SK-N-MC (cell line): ENCODE measurements around the gene PLXDC1.

Experiments used
- DNase-seq: peaks from one replicate; pipeline ENCODE4 v3.0.0-alpha.2; 2011; ENCODE audit warnings: low read depth, low spot score
- H3K27ac ChIP-seq: fragments of 200-600 bp; sonication (generic); 2 replicates; pipeline ENCODE4 v1.5.1; 2016; ENCODE audit warnings: mixed run types
- H3K36me3 ChIP-seq: fragments of 200-600 bp; sonication (generic); 2 replicates; pipeline ENCODE4 v1.6.1; 2017; ENCODE audit warnings: antibody characterized with exemption, low read length, mixed read lengths; ENCODE audit not compliant: insufficient read depth
- H3K4me3 ChIP-seq: fragments of 200-600 bp; sonication (generic); 2 replicates; pipeline ENCODE4 v1.5.1; 2016
- H3K9ac ChIP-seq: fragments of 200-600 bp; sonication (generic); 2 replicates; pipeline ENCODE4 v1.8.0; 2017; ENCODE audit warnings: mixed run types, mixed read lengths; ENCODE audit not compliant: insufficient read length
- H3K9me3 ChIP-seq: fragments of 200-600 bp; sonication (generic); 2 replicates; pipeline ENCODE4 v1.6.1; 2017; ENCODE audit warnings: low read depth, mild to moderate bottlenecking, antibody characterized with exemption, low read length, moderate library complexity, mixed read lengths
- EZH2 ChIP-seq: fragments of 200-600 bp; sonication (generic); IDR thresholded peaks from one replicate; pipeline ENCODE4 v1.6.1; 2017; ENCODE audit warnings: antibody characterized with exemption
- FOXP2 ChIP-seq: optimal IDR thresholded peaks from 2 replicates; pipeline ENCODE3; 2011; ENCODE audit warnings: mild to moderate bottlenecking, moderate library complexity; ENCODE audit not compliant: insufficient read depth; ENCODE audit errors: extremely low read length, control extremely low read depth
- POLR2AphosphoS5 ChIP-seq: IDR thresholded peaks from 2 replicates; pipeline ENCODE4 v1.6.1; 2012; ENCODE audit warnings: mild to moderate bottlenecking, low read depth, low read length, borderline replicate concordance

Gene PLXDC1

GRCh38 chr17:39153599-39154051 is 2.2 kb upstream of the PLXDC1 start:
- peak overlapping the region; percentile 62 for H3K27ac ChIP-seq
- no peak for TF ChIP-seq FOXP2
- TF ChIP-seq POLR2AphosphoS5: no peak
- no peak for TF ChIP-seq EZH2
- DNase-seq: peak; percentile 77
- H3K36me3 ChIP-seq: no peaks in the 10 kb centered on the region
- H3K4me3 ChIP-seq: peak overlapping the region; percentile 95
- no peaks in the 10 kb centered on the region for H3K9me3 ChIP-seq
- H3K9ac ChIP-seq: peak overlapping the region; percentile 75

DNA sequence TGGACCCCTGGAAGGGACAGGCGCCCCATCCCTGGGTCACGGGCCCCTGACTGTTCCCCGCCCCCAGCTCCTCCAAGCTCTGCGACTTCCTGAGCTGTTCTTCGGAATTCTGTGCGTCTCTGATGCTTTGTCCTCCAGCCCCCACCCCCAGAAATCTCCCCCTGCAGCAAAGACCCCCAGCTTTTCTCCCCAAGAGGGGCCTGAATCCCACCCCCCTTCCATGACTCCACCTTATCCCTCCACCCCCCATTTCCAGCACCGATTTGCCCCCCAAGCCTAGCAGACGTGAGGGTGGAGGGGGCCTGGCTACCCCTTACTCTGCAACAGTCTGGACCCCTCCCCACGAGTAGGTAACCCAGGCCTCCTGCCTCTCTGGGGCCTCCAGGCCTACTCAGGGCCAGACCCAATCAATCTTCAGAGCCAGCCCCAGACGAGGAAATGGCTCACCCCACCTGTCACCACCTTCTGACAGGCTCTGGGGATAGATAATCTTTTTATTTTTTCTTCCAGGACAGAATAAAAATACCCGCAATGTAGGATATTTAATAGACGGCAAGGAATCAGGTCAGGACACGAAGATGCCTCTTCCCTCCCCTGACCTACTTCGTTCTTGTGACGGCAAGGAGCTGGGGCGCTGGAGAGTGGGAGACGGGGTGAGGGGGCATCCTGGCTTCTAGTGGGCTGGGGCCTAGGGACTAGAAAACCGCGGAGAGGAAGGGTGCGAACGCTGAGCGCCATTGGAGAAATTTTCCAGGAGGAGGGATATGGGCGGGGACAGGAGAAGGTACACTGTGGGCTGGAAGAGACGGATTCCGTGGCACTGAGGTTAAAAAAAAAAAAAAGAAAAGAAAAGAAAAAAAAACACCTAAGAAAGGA is 744 bp upstream of the PLXDC1 start:
- DNase-seq: peak; percentile 18
- TF ChIP-seq EZH2 (no peak), FOXP2 (no peak), POLR2AphosphoS5 (no peak)
- Histone ChIP-seq H3K9me3 (no peaks in the 10 kb centered on the region), H3K27ac (no peak overlapping the region), H3K36me3 (no peaks in the 10 kb centered on the region), H3K4me3 (peak overlapping the region; percentile 95), H3K9ac (no peak overlapping the region)

GRCh38 chr17:39150795-39151149 is 665 bp downstream of the PLXDC1 start:
- H3K9ac ChIP-seq: no peak overlapping the region
- no peak for DNase-seq
- TF ChIP-seq EZH2 (no peak), FOXP2 (no peak), POLR2AphosphoS5 (no peak)
- no peaks in the 10 kb centered on the region for H3K36me3 ChIP-seq
- no peak overlapping the region for H3K4me3 ChIP-seq
- no peaks in the 10 kb centered on the region for H3K9me3 ChIP-seq
- no peak overlapping the region for H3K27ac ChIP-seq

- TF ChIP-seq EZH2 (no peak), POLR2AphosphoS5 (no peak), FOXP2 (no peak)
- no peak overlapping the region for H3K27ac ChIP-seq
- no peaks in the 10 kb centered on the region for H3K9me3 ChIP-seq
- H3K9ac ChIP-seq: no peak overlapping the region
- no peak for DNase-seq
- no peaks in the 10 kb centered on the region for H3K36me3 ChIP-seq
- H3K4me3 ChIP-seq: no peak overlapping the region
Observed at GRCh38 chr17:39150104-39150634, 1.3 kb downstream of the PLXDC1 start.

DNA sequence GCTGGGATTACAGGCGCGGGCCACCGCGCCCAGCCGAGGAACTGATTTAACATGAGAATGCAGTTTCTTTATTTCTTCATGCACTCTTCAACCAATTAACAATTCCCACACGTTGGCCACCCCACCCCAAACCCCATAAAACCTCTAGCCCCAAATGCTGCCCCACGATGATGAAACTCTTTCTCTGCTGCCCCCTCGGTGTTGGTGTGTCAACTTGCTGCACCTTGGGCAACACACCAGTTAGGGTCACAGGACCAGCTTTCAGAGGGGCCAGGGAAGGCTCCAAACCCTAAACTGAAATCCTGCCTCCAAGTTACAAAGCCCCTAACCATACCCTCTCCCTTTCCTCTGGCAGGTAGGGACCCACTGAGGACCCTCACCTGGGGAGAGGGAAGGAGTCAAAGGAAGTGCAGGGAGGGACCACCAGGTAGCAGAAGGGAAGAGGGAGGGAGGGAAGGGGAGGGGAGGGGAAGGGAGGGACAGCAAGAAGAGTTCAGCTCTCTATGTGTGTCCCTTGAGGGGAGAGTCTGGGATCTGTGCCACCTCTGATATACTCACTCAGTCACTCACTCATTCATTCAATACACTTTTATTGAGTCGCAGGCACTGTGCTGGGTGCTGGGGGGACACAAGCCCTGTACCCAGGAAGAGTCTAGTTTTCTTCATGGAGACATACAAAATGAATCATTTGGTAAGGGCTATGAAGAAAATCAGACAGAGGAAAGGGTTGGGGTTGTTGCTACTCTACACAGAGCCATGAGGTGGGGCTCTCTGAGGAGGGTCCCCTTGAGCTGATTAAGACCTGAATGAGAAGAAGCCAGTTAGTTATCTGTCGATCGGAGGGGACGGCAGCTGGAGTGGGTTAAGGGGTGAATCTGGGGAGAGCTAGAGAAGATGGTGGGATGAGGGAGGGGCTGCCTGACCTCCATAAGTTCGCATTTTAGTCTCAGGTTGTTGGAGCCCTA is 3.9 kb downstream of the PLXDC1 start:
- DNase-seq: no peak
- no peak overlapping the region for H3K4me3 ChIP-seq
- TF ChIP-seq EZH2 (no peak), FOXP2 (no peak), POLR2AphosphoS5 (no peak)
- H3K27ac ChIP-seq: no peak overlapping the region
- no peaks in the 10 kb centered on the region for H3K9me3 ChIP-seq
- H3K36me3 ChIP-seq: no peaks in the 10 kb centered on the region
- H3K9ac ChIP-seq: no peak overlapping the region

- no peak for DNase-seq
- no peaks in the 10 kb centered on the region for H3K9me3 ChIP-seq
- no peak overlapping the region for H3K4me3 ChIP-seq
- H3K36me3 ChIP-seq: no peaks in the 10 kb centered on the region
- TF ChIP-seq POLR2AphosphoS5 (no peak), EZH2 (no peak), FOXP2 (no peak)
- H3K27ac ChIP-seq: no peak overlapping the region
- H3K9ac ChIP-seq: no peak overlapping the region
Observed at GRCh38 chr17:39146273-39146672, 5.2 kb downstream of the PLXDC1 start.

- TF ChIP-seq EZH2 (no peak), POLR2AphosphoS5 (no peak), FOXP2 (no peak)
- Histone ChIP-seq H3K27ac (no peak overlapping the region), H3K4me3 (no peak overlapping the region), H3K36me3 (no peaks in the 10 kb centered on the region), H3K9me3 (no peaks in the 10 kb centered on the region), H3K9ac (no peak overlapping the region)
- DNase-seq: no peak
Observed at GRCh38 chr17:39145143-39145542, 6.3 kb downstream of the PLXDC1 start.

- Histone ChIP-seq H3K36me3 (no peaks in the 10 kb centered on the region), H3K9ac (no peak overlapping the region), H3K9me3 (no peaks in the 10 kb centered on the region), H3K4me3 (no peak overlapping the region), H3K27ac (no peak overlapping the region)
- TF ChIP-seq POLR2AphosphoS5 (no peak), FOXP2 (no peak), EZH2 (no peak)
- no peak for DNase-seq
Observed at GRCh38 chr17:39144416-39144840, 7.0 kb downstream of the PLXDC1 start.
